Measurements from ENCODE around the gene PLPPR5. TPM values are rescaled to one million over a fixed set of nuclear protein-coding genes. Genes with fewer than 3 reads are reported as not detected.

PLPPR5 gene
- total and polyA plus RNA-seq, 2 of the 8 experiments (the other 6 are each of a cell fraction or from before 2014, with no cell fraction given) = 1.9 to 5.6 TPM

DNA sequence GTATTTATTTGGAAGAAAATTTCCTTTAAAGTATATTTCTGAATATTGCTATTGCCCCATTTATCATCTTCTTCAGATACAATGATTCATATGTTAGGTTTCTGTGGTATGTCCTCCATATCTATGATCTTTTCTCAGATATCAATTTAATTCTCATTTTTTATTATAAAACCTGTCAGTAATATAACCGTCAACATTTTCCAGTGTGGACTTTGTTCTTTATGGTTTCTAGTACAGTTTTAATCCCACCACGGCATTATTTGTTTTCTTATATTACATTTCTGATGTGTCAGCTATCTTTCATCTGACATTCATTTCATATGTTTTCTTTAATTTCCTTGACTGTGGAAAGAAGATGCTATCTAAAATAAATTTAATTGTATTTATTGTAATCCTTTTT is 97.9 kb downstream of the PLPPR5 start:
- H3K4me3 ChIP-seq (ENCODE audit: extremely low read depth in 1 of 4, insufficient read depth in 2 of 4, low read depth in 3 of 4, low read length in 4 of 4) = no peak overlapping the region
- DNase-seq (ENCODE audit: low read depth in 1 of 2, low spot score in 2 of 2) (no peak), FAIRE-seq (no peak)
- ChIA-PET POLR2A (ENCODE audit: partially characterized antibody) (no interaction called here), CTCF (ENCODE audit: partially characterized antibody) (interaction anchor here (1.5 kb wide), 1 partner anchor 10 kb away, joined by 4 read pairs; no protein-coding TSS in a partner anchor)
- H3K79me2 ChIP-seq (ENCODE audit: control insufficient read depth in 1 of 2, insufficient read depth in 2 of 2, low read length in 2 of 2) = no peaks in the 10 kb centered on the region
- no peaks in the 10 kb centered on the region for H3K9me3 ChIP-seq (ENCODE audit: insufficient read depth in 2 of 2, low read depth in 1 of 2, low read length in 1 of 2)
- no peak overlapping the region for H3K56ac ChIP-seq (replicated peaks; ENCODE audit: insufficient read length, low read depth, low read length)
- H4K8ac ChIP-seq (ENCODE audit: extremely low read depth, insufficient read depth, low read length) = no peak overlapping the region
- no peak overlapping the region for H2AFZ ChIP-seq (ENCODE audit: low read length)
- H2BK120ac ChIP-seq (replicated peaks; ENCODE audit: low read depth, low read length) = no peak overlapping the region
- no peak overlapping the region for H3K9ac ChIP-seq (replicated peaks in 1 of 4; ENCODE audit: extremely low read depth in 1 of 4, low read depth in 3 of 4, low read length in 3 of 4)
- no peak overlapping the region for H2BK12ac ChIP-seq (ENCODE audit: low read depth, low read length)
- no peak overlapping the region for H2AK5ac ChIP-seq (ENCODE audit: low read depth, low read length)
- H3K4me2 ChIP-seq (ENCODE audit: insufficient read depth in 1 of 2, low read depth in 2 of 2, low read length in 2 of 2) = no peak overlapping the region
- H3K27ac ChIP-seq (ENCODE audit: low read depth, low read length) = no peak overlapping the region
- no peaks in the 10 kb centered on the region for H3K4me1 ChIP-seq (replicated peaks in 1 of 4; ENCODE audit: control insufficient read depth in 3 of 4, insufficient read depth in 4 of 4, low read length in 3 of 4)
- 71% methylated on average over 2 of the region's 2 CpGs; no CpG with 5 or more reads in 1 of the 2 experiments for WGBS, 2 experiments (ENCODE audit: extremely low coverage in 1 of 2, insufficient coverage in 1 of 2, insufficient read length in 1 of 2, insufficient replicate concordance in 2 of 2, low coverage in 1 of 2, low lambda C conversion rate in 2 of 2, missing lambda C conversion rate in 1 of 2)
- no peaks in the 10 kb centered on the region for H3K23me2 ChIP-seq (ENCODE audit: low read depth, low read length)
- no peak overlapping the region for H2BK15ac ChIP-seq (ENCODE audit: low read length)
- no peaks in the 10 kb centered on the region for H3K36me3 ChIP-seq (ENCODE audit: control insufficient read depth in 2 of 4, insufficient read depth in 4 of 4, low read length in 3 of 4)
- H3K4ac ChIP-seq (replicated peaks; ENCODE audit: insufficient read length, low read depth, low read length) = no peak overlapping the region
- H3K27me3 ChIP-seq (replicated peaks in 1 of 4; ENCODE audit: control insufficient read depth in 3 of 4, extremely low read depth in 1 of 4, insufficient read depth in 3 of 4, low read length in 3 of 4) = no peaks in the 10 kb centered on the region
- H3K14ac ChIP-seq (ENCODE audit: insufficient read length) = no peak overlapping the region
- no peak overlapping the region for H3K23ac ChIP-seq (ENCODE audit: insufficient read length)
- no peak overlapping the region for H4K91ac ChIP-seq (replicated peaks; ENCODE audit: insufficient read length, low read length)
- no peak overlapping the region for H2BK5ac ChIP-seq (ENCODE audit: low read depth, low read length)
- H3K79me1 ChIP-seq (ENCODE audit: low read depth, low read length) = no peaks in the 10 kb centered on the region
- no peak overlapping the region for H3K18ac ChIP-seq (ENCODE audit: extremely low read depth, low read length)
- no peak overlapping the region for H4K5ac ChIP-seq (ENCODE audit: insufficient read length, low read depth, low read length)
- no peak overlapping the region for H2BK20ac ChIP-seq (ENCODE audit: low read length)
- TF ChIP-seq KDM5A (IDR thresholded peaks at IDR 0.05; ENCODE audit: low read length) (no peak), CEBPB (IDR thresholded peaks at IDR 0.05; ENCODE audit: low read depth, low read length) (no peak), SAP30 (IDR thresholded peaks at IDR 0.05; ENCODE audit: insufficient read depth, insufficient replicate concordance, low read length) (no peak), HDAC6 (IDR thresholded peaks at IDR 0.05; ENCODE audit: low read depth, low read length) (no peak)
- H4K20me1 ChIP-seq (replicated peaks in 1 of 2; ENCODE audit: control insufficient read depth in 1 of 2, insufficient read depth in 2 of 2, low read length in 2 of 2) = no peaks in the 10 kb centered on the region
